ENCODE results near the gene KIFC1. TPM values are rescaled to one million over a fixed set of nuclear protein-coding genes. Genes with fewer than 3 reads are reported as not detected.
"Not testable (repeated sequence)": the region's sequence is repeated elsewhere in the genome, so short reads cannot be mapped to it uniquely, and the experiment has no call there.

KIFC1 gene
- polyA plus RNA-seq, 4 donors, result 35.0 to 47.3 (median 37.7) TPM

DNA sequence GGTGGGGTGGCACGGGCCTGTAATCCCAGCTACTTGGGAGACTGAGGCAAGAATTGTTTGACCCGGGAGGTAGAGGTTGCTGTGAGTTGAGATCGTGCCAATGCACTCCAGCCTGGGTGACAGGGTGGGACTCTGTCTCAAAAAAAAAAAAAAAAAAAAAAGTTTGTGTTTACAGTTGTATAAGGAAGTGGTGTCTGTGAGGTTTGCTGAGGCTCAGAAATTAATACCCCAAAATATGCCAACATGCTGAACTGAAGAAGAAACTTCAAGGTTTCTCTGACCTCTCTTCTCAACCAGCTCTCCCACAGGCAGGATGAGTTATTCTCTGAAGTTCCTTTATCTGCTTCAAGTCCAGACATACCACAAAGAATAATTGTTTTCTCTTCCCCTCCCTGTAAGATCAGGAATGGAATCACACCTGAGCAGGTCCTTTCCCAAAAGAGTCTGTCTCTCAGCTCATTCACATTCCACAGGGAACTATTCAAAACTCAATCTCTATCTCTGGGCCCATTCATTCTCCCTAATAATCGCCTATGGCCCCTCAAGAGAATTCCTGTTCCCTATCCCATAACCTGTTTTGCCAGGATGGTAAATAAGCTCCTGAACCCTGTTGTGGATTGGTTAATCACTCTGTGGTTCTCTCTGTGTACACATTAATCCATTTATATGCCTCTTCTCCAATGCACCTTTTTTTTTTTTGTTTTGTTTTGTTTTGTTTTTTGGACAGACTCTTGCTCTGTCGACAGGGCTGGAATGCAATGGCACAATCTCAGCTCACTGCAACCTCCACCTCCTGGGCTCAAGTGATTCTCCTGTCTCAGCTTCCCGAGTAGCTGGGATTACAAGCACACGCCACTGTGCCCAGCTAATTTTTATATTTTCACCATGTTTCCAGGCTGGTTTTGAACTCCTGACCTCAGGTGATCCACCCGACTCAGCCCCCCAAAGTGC is 17.4 kb upstream of the KIFC1 start:
- no peak for DNase-seq (ENCODE audit: low read depth in 4 of 4, low spot score in 3 of 4)

DNA sequence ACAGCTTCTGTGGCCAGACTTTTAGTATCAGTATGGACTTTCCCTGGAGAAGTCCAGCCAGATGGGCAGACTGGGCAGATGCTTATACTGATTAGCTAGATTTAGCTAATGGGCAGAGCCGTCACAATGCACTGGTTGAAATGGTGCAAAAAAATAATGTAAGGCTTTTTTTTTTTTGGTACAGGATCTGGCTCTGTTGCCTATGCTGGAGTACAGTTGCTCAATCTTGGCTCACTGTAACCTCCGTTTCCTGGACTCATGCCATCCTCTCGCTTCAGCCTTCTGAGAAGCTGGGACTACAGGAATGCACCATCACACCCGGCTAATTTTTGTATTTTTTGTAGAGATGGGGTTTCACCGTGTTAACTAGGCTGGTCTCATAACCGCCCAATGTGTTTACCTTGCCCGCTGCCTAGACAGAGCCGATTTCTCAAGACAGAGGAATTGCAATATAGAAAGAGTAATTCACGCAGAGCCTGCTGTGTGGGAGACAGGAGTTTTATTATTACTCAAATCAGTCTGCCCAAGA is 16.4 kb upstream of the KIFC1 start:
- no peak for DNase-seq (ENCODE audit: low read depth in 4 of 4, low spot score in 3 of 4)

DNA sequence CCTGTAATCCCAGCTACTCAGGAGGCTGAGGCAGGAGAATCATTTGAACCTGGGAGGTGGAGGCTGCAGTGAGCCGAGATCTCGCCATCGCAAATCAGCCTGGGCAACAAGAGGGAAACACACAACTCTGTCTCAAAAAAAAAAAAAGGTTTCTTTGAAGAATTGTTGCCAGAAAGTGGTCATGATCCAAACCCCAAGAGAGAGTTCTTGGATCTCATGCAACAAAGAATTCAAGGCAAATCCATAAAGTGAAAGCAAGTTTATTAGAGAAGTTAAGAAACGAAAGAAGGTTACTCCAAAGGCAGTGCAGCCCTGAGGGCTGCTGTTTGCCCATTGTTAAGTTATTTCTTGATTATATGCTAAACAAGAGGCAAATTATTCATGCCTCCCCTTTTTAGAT is 14.5 kb upstream of the KIFC1 start:
- no peak for DNase-seq (ENCODE audit: low read depth in 4 of 4, low spot score in 3 of 4)

DNA sequence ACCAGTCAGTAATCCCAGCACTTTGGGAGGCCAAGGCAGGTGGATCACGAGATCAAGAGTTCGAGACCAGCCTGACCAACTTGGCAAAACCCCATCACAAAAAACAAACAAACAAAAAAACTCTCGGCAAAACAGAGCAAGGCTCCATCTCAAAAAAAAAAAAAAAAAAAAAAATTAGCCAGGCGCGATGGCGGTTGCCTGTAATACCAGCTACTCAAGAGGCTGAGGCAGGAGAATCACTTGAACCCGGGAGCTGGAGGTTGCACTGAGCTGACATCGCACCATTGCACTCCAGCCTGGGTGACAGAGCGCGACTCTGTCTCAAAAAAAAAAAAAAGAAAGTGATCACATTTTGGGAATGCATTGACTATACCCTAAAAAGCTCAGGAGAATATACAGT is 12.4 kb upstream of the KIFC1 start:
- DNase-seq (ENCODE audit: low read depth in 4 of 4, low spot score in 3 of 4), result not testable (repeated sequence)

DNA sequence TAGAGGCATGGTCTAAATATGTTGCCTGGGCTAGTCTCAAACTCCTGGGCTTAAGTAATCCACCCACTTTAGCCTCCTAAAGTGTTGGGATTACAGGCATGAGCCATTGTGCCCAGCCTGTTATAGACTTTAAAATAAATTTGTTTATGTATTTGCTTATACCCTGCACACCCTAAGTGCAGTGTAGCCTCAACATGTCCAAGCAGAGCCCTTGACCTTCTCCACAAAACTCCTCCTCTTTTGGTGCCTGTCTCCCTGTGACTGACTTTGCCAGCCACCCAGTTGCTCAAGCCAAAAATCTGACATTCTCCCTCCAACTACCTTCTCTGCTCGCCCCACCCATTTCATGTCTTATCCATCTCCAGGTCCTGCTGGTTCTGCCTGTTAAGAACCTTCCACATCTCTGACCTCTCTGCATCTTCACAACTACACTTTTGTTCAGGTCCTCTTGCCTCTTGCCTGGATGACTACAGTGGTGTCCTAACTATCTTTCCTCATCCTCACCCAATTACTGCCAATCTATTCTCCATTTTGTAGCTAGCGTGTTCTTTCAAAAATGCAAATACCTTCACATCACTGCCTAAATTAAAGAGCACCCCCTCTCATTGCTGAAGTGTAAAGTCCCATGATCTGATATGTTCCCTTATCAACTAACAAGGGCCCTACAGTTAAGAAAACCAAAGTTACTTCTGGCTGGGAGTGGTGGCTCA is 11.2 kb upstream of the KIFC1 start:
- DNase-seq (ENCODE audit: low read depth in 4 of 4, low spot score in 3 of 4), result no peak

DNA sequence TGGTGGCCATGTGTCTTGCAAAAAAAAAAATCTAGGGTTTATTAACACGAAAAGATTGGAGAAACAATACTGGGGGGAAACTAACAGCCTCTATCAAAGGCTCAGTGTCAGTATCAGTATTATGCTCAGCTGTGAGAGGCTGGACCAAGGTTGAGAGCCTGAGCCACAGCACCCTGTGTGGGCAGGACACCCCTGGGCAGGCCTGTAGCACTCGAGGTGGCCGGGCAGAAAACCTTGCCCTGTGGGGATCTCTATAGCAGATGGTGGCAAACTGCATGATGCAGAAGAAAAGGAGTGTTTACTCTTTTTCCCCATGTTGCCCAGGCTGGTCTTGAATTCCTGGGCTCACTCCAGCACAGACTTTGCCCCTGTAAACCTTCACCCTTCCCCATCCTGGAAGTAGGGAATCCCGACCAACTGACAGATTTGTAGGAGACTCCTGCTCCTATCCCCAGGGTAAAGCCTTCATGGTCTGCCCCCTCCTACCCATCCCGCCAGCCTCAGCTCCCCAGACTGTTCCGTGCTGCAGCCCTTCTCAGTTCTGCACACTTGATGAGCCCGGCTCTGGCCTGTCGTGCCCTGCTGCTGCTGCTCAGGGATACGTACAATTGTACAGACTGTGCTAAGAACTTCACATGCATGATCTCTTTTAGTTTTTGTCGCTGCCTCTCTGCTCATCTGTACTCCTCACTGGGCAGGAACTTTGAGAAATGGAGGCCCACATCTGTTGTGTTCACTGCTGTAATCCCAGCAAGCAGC is 8.0 kb upstream of the KIFC1 start:
- DNase-seq (ENCODE audit: low read depth in 4 of 4, low spot score in 3 of 4), result no peak

DNA sequence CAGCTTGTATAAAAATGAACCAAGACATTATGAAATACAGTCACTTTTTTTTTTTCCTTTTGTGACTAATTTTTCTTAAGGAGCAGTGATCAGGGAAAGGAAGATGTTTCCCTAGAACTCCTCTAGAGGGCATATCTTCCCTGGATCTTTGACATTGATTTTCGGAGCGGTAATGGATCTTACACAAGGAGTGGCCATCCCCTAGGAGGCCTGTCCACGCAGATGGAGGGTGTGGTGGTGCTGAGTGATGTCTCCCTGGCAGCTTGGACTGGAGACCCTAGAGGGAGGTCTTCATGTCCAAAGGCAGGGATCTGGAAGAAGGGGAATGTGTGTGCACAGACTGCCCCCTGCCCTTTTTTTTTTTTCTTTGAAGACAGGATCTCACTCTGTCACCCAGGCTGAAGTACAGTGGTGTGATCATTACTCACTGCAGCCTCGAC is 7.0 kb upstream of the KIFC1 start:
- no peak for DNase-seq (ENCODE audit: low read depth in 4 of 4, low spot score in 3 of 4)

DNA sequence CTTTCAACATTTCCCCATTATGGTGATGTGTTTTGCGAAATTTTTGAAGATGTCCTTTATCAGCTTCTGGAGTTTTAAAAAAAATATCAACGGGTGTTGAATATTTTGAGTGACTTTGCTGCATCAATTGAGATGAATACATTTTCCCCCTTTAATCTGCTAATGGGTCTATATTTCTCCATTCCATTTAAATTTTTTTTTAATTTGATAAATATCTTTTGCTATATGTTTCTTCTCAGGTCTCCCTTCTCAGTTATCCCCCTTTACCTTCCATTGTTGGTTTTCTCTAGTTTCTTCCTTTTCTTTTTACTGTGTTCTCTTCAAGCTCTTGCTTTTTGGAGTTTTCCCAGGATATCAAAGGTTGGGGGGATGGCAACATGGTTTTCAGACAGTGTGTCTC is 1.4 kb upstream of the KIFC1 start:
- DNase-seq (ENCODE audit: low read depth in 4 of 4, low spot score in 3 of 4), result no peak

DNA sequence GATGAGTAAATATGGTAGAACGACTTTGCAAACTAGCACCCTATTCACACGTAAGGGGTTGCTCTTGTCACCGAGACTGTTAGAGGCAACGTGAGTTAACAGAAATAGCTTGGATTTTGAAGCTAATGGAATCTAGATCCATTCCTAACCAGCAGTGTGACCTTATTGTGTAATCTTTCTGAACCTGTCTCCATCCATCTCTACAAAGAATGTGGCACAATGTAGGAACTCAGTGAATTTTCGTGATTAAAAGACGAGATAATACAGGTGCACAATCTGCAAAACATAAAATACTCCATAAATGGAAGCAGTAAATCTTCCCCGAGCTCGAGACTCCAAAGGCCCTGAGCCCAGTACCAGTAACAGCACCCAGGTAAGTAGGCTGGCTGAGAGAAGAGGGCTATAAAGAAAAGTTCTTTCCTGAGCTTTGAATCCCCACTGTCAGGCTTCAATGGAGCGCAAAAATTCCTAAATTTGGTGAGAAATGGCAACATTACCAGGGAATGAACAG is 801 bp upstream of the KIFC1 start:
- DNase-seq (ENCODE audit: low read depth in 4 of 4, low spot score in 3 of 4), result no peak

DNA sequence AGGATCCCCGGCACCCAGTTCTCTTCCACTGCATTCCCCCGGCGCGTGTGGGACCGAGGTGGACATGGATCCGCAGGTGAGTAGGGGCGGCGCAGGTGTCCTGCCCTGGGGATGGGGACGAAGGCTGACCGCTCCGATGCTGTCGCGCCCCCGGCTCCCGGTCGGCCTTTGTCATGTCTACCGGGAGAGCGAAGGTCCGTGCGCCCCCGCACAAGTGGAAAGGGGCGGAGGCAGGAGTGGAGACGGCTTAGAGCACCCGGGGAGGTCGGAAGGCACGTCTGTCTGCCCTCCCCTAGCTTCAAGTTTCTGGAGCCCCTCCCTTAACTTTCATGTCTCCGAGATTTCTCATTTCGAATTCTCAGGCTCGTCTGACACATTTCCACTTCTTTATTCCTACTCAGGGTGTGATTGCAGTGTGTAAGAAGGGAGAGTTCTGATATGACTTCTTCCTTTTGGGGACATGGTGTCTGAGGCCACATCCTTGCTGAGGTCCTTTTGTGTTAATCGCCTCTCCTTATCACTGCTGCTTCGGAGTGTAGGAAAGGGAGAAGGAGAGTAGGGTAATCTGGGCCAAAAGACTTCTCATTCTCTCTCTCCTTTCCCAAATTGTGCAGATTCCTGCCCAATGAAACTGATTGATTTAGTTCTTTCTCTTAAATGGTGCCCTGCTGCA is 435 bp downstream of the KIFC1 start:
- DNase-seq (ENCODE audit: low read depth in 4 of 4, low spot score in 3 of 4), result no peak

DNA sequence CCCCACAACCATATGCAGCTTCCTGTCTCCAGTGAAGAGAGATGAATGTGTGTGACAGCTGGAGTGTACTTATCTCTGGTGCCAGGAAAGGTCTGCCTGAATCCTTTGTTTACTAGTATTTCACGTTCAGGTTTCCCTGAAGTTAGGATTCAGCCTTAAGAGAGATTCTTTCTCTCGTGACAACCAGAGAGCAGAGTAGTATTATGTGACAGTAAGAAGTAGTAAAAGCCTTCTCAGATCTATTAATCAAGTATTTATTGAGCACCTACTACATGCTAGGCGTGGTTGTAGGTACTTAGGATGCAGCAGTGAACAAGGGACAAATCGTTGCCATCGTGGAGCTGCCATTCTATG is 949 bp downstream of the KIFC1 start:
- no peak for DNase-seq (ENCODE audit: low read depth in 4 of 4, low spot score in 3 of 4)

DNA sequence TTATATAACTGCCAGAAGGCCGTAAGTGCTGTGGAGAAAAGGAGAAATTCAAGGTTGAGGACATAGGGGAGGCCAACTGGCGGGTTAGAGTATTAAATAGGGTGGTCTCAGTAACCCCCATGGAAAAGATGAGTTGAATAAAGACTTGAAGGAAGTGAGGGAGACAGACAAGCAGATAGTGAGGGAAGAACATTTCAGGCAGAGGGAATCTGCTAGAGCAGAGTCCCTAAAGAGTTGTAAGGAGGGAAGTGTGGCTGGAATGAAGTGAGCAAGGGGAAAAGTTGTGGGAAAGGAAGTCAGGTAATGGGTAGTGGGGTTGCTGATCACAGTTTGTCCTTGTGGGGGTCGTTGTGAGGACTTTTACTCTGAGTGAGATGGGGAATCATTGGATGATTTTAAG is 1.4 kb downstream of the KIFC1 start:
- DNase-seq (ENCODE audit: low read depth in 4 of 4, low spot score in 3 of 4), result no peak

DNA sequence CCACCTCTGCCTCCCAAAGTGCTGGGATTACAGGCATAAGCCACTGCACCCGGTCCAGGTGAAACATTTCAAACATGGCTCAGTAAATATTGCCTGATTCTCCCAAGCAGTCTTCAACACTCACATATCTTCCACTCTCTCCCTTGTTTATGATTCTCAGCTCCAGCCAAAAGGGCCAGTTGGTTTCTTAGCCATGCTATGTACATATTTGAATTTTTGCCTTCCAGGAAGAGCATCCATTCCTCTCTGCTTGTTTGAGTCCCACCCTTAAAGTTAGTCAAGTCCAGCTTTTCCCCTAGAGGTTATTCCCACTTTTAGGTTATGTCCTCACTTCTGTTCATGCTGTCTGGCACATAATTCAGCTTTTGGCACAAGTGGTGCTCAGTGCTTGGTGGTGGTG is 5.9 kb downstream of the KIFC1 start:
- no peak for DNase-seq (ENCODE audit: low read depth in 4 of 4, low spot score in 3 of 4)

DNA sequence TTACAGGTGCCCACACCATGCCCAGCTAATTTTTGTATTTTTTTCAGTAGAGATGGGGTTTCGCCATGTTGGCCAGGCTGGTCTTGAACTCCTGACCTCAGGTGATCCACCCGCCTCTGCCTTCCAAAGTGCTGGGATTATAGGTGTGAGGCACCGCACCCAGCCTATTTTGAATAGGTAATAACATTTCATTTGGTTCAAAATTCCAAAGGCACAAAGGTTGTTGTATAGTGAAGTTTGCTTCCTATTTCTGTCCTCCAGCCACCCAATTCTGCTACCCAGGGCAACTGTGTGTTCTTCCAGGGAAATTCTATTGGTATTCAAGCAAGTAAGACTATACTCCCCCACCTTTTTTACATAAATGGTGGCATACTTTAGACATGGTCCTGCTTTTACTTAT is 7.0 kb downstream of the KIFC1 start:
- not testable (repeated sequence) for DNase-seq (ENCODE audit: low read depth in 4 of 4, low spot score in 3 of 4)

DNA sequence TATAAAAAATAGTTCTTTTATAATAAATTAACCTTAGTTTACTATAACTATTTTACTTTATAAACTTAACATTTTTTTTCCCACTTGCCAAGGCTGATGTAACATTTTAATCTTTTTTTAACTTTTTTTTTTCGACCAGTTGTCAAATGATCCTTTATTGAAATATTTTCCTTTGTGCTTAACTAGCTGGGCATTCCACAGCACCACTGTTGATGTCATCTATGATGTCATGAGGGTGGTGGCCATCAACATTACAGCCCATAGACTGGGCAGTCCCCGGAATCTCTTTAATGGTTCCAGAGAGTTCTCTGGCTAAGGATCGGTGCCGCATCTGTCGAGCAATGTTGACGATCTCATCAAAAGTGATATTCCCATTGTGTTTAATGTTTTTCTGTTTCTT is 8.3 kb downstream of the KIFC1 start:
- DNase-seq (ENCODE audit: low read depth in 4 of 4, low spot score in 3 of 4), result not testable (repeated sequence)

DNA sequence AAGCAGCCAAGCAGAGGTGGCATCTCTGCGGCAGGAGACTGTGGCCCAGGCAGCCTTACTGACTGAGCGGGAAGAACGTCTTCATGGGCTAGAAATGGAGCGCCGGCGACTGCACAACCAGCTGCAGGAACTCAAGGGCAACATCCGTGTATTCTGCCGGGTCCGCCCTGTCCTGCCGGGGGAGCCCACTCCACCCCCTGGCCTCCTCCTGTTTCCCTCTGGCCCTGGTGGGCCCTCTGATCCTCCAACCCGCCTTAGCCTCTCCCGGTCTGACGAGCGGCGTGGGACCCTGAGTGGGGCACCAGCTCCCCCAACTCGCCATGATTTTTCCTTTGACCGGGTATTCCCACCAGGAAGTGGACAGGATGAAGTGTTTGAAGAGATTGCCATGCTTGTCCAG is 13.3 kb downstream of the KIFC1 start:
- DNase-seq (ENCODE audit: low read depth in 4 of 4, low spot score in 3 of 4), result no peak

DNA sequence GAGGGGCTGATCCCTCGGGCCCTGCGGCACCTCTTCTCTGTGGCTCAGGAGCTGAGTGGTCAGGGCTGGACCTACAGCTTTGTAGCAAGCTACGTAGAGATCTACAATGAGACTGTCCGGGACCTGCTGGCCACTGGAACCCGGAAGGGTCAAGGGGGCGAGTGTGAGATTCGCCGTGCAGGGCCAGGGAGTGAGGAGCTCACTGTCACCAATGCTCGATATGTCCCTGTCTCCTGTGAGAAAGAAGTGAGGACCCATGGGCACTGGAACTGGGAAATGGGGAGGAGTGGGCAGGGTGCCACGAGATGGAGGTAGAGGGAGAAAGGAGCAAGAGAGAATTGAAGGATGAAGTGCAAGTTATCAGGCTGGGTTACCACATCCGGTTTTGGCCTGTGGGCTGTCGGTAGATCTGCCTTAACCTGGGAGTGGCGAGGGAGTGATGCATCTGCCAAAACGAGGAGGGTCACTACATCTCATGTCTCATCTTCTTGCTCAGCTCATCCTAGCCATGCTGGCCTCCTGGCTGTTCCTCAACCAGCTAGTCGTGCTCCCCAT is 13.8 kb downstream of the KIFC1 start:
- no peak for DNase-seq (ENCODE audit: low read depth in 4 of 4, low spot score in 3 of 4)

DNA sequence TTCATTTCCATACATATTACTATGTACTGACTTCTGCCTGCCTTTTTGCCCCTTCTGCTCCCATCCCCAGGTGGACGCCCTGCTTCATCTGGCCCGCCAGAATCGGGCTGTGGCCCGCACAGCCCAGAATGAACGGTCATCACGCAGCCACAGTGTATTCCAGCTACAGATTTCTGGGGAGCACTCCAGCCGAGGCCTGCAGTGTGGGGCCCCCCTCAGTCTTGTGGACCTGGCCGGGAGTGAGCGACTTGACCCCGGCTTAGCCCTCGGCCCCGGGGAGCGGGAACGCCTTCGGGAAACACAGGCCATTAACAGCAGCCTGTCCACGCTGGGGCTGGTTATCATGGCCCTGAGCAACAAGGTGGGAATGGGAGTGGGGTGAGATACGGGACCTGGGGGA is 14.5 kb downstream of the KIFC1 start:
- no peak for DNase-seq (ENCODE audit: low read depth in 4 of 4, low spot score in 3 of 4)

DNA sequence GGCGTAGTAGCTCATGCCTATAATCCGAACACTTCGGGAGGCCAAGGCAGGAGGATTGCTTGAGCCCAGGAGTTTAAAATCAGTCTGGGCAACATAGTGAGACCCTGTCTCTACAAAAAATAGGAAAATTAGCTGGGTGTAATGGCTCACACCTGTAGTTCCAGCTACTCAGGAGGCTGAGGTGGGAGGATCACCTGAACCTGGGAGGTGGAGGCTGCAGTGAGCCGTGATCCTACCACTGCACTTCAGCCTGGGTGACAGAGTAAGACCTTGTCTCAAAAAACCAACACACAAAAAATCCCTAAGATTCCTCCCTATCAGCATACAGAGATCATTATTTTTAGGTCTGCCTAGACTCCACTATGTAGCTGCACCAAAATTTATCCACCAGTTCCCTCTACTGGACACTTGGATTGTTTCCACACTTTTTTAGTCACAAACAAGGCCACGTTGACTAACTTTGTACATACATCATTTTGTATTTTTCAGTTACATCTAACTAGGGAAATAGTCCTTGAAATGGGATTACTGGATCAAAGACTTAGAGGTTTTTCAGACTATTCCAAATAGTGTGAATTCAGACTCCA is 15.6 kb downstream of the KIFC1 start:
- DNase-seq (ENCODE audit: low read depth in 4 of 4, low spot score in 3 of 4), result no peak

Data from left renal pelvis (tissue), 4 donors.